Kidney (tissue), 14 donors: ENCODE data around the gene GARIN5A. TPM values are rescaled to one million over a fixed set of nuclear protein-coding genes. Genes with fewer than 3 reads are reported as not detected.

Source experiments
- DNase-seq, 5 donors: peaks; one replicate each; pipeline ENCODE4 v3.0.0-alpha.2; 2013 to 2020
- FAIRE-seq: peaks from 2 replicates; lab custom pipeline; 2012; peaks lifted over from hg19 to GRCh38; lab: Jason Lieb, UNC
- H3K27ac ChIP-seq, 2 donors: one replicate each; pipeline ENCODE4 v1.7.0; 2013; ENCODE audit warnings: low read depth in 2 of 2, low read length in 2 of 2, inconsistent platforms in 1 of 2
- H3K27me3 ChIP-seq: one replicate; pipeline ENCODE4 v1.7.1; 2013; ENCODE audit warnings: low read length, inconsistent platforms; ENCODE audit not compliant: control insufficient read depth, insufficient read depth
- H3K36me3 ChIP-seq, 3 donors: one replicate each; pipeline versions ENCODE4 v1.7.0 to v1.7.1; 2013; ENCODE audit warnings: low read length in 3 of 3, control low read depth in 1 of 3, inconsistent platforms in 1 of 3; ENCODE audit not compliant: insufficient read depth in 3 of 3, control insufficient read depth in 2 of 3
- H3K4me1 ChIP-seq, 3 donors: one replicate each; pipeline versions ENCODE4 v1.7.0 to v1.7.1; 2013; ENCODE audit warnings: low read length in 3 of 3, inconsistent platforms in 1 of 3, low read depth in 1 of 3; ENCODE audit not compliant: control insufficient read depth in 2 of 3, insufficient read depth in 2 of 3
- H3K4me3 ChIP-seq, 3 donors: one replicate each; pipeline versions ENCODE4 v1.7.0 to v1.8.1; 2013; ENCODE audit warnings: low read length in 3 of 3, control low read depth in 1 of 3, inconsistent platforms in 1 of 3
- H3K9ac ChIP-seq, 3 donors: one replicate each; pipeline versions ENCODE4 v1.7.0 to v1.7.1; 2013; ENCODE audit warnings: low read length in 3 of 3, control low read depth in 1 of 3, inconsistent platforms in 1 of 3
- H3K9me3 ChIP-seq, 3 donors: one replicate each; pipeline versions ENCODE4 v1.7.0 to v1.7.1; 2013; ENCODE audit warnings: low read length in 3 of 3, control low read depth in 1 of 3, inconsistent platforms in 1 of 3; ENCODE audit not compliant: control insufficient read depth in 2 of 3, insufficient read depth in 1 of 3
- intact Hi-C: fragments of 100-400 bp; cut with DNase I; formaldehyde crosslinking; loops from one replicate; pipeline ENCODE4 v1.11.1; 2022
- polyA plus RNA-seq: library from polyadenylated mRNA; stranded (reverse); fragments of 350-450 nt; fragmentation: Illumina TruSeq; extraction: RNeasy Lipid Tissue Mini Kit (QIAGEN cat#74804); gene quantifications from one replicate; pipeline ENCODE4 v1.2.3, GENCODE V29; 2014; ENCODE audit warnings: low read depth, low replicate concordance; ENCODE audit not compliant: insufficient read depth
- total RNA-seq: library from RNA; stranded (reverse); fragmentation: NEBNext Ultra II Directional; extraction: Animal tissue kit (Norgen Biotek cat#: 25700); gene quantifications from one replicate; pipeline ENCODE4 v1.2.1, GENCODE V29; 2021
- TF ChIP-seq, protein P1 (sequence below): IDR thresholded peaks from 3 replicates; pipeline ENCODE4 v1.5.1; 2012; ENCODE audit warnings: mild to moderate bottlenecking, moderate library complexity, borderline replicate concordance; ENCODE audit not compliant: insufficient read depth; ENCODE audit errors: extremely low read depth
- donor health status: control.
- donor health status: control.
- donor health status: control.
- donor health status: control.
- donor health status: control.
- donor health status: DM: yes; HTN: yes; CAD: no.
- donor health status: Normal renal cell carcinoma (clear cell type).

The GARIN5A gene
- total and polyA plus RNA-seq, 2 donors from 2014 or later, result 2.0 to 9.0 TPM

- Histone ChIP-seq H3K4me1 (no peaks in the 10 kb centered on the region), H3K27ac (no peak overlapping the region), H3K27me3 (peaks cover 7% of the 10 kb centered on the region), H3K4me3 (no peak overlapping the region), H3K9ac (no peak overlapping the region), H3K36me3 (no peaks in the 10 kb centered on the region), H3K9me3 (no peaks in the 10 kb centered on the region)
- FAIRE-seq (no peak), DNase-seq (peak in 2 of 5 donors; percentile 38)
- TF ChIP-seq, protein P1, sequence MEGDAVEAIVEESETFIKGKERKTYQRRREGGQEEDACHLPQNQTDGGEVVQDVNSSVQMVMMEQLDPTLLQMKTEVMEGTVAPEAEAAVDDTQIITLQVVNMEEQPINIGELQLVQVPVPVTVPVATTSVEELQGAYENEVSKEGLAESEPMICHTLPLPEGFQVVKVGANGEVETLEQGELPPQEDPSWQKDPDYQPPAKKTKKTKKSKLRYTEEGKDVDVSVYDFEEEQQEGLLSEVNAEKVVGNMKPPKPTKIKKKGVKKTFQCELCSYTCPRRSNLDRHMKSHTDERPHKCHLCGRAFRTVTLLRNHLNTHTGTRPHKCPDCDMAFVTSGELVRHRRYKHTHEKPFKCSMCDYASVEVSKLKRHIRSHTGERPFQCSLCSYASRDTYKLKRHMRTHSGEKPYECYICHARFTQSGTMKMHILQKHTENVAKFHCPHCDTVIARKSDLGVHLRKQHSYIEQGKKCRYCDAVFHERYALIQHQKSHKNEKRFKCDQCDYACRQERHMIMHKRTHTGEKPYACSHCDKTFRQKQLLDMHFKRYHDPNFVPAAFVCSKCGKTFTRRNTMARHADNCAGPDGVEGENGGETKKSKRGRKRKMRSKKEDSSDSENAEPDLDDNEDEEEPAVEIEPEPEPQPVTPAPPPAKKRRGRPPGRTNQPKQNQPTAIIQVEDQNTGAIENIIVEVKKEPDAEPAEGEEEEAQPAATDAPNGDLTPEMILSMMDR, result no peak
- intact Hi-C loops, result no loop called here
Measured at GRCh38 chr19:50492303-50493052, 15.8 kb upstream of the GARIN5A start.

DNA sequence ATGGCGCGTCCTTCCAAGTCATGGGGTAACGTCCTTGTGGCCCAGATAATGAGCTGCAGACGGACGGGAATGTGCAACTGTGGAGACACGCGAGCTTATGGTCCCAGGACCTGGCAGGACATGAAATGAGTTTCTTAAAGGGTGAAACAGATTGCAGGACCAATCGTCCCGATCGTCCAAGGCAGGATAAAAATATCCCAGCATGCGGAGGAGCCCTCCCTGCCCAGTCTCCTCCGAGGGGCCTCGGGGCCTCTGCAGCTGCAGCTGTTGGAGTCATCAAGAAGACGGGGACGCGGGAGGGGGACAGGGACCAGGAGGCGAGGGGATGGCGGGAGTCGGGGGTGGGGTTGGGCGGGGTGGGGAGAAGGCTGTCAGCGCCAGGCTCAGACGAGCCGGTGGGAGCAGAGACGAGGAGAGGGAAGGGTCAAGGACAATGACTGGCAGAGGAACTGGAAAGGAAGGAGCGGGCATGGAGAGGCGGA, 14.4 kb upstream of the GARIN5A start:
- Histone ChIP-seq H3K4me3 (no peak overlapping the region), H3K9ac (no peak overlapping the region), H3K27me3 (peaks cover 7% of the 10 kb centered on the region), H3K9me3 (no peaks in the 10 kb centered on the region), H3K36me3 (no peaks in the 10 kb centered on the region), H3K4me1 (no peaks in the 10 kb centered on the region), H3K27ac (no peak overlapping the region)
- DNase-seq (peak in 2 of 5 donors; percentile 45 to 67), FAIRE-seq (no peak)
- intact Hi-C loops, result no loop called here
- TF ChIP-seq, protein P1, result no peak

DNA sequence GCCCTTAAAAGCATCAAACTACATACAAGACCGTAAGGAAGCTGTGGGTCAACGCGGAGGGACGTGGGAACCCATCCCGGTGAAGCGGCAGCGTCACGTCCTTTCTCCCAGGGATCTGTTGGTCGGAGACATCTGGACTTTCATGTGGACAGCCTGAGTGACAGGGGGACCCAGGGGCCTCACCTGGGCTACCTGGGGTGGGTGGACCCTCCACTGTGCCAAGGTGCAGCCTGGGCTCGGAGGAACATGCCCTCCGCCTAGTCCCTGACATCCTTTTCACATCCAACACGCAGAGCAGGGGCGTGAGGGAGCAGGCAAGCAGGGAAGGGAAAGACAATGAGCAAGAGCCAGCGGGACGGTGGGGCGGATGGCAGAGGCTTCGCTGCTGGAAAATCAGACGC, 13.8 kb upstream of the GARIN5A start:
- DNase-seq (peak in 1 of 5 donors; percentile 43), FAIRE-seq (no peak)
- no peaks in the 10 kb centered on the region for H3K9me3 ChIP-seq
- H3K4me1 ChIP-seq, result no peaks in the 10 kb centered on the region
- H3K9ac ChIP-seq, result no peak overlapping the region
- peaks cover 7% of the 10 kb centered on the region for H3K27me3 ChIP-seq
- intact Hi-C loops, result no loop called here
- no peak overlapping the region for H3K4me3 ChIP-seq
- no peaks in the 10 kb centered on the region for H3K36me3 ChIP-seq
- TF ChIP-seq, protein P1, result no peak
- H3K27ac ChIP-seq, result no peak overlapping the region
